ENCODE results near the gene THRAP3.

Gene THRAP3

DNA sequence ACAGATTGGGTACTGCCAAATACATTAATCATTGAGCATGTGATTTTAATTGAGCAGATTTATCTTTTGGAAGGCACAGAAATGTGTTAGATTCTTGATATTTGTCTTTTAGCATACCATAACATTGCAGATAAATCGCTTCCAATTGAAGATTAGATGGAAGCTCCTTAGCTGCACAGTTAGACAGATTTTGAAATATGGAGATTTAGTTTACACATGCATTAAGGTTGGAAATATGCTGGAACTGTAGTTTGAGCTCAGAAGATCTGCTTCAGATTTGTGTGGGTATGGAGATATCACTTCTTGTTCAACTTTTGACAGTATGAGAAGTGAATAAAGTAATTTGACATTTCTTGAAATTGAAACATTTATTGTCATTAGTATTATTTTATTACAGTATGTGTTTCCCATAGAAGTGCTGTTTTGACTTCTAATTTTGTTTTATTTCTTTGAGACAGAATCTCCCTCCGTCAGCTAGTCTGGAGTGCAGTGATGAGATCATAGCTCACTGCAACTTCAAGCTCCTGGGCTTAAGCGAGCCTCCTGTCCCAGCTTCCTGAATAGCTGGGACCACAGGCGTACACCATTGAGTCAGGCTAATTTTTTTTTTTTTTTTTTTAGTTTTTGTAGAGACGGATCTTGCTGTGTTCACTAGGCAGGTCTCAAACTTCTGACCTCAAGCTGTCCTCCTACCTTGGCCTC, 29.1 kb downstream of the THRAP3 start:
- DNase-seq, result no peak

DNA sequence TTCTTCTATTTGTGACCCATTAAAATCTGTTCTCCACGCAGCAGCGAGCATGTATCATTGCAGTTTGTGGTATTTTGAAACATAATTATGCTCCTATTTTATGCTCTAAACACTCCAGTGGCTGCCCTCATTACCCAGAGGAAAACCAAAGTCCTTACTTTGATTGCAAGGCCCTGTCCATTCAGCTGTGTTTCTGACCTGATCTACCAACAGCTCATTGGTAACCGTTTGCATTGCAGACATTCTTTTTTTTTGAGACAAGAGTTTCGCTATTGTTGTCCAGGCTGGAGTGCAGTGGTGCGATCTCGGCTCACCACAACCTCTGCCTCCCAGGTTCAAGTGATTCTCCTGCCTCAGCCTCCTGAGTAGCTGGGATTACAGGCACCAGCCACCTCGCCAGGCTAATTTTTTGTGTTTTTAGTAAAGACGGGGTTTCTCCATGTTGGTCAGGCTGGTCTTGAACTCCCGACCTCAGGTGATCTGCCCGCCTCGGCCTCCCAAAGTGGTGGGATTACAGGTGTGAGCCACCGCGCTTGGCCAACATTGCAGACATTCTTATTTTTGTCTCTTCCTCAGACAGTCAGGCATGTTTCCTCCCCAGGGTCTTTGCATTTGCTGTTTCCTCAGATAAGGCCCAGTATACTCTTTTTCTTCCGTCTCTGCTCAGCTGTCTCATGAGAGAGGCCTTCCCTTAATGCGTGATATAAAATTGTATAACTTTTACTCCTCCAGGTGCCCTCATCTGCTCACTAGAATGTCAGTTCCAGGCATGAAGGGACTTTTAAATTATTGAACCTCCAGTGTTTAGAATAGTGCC, 32.5 kb downstream of the THRAP3 start:
- DNase-seq, result no peak

DNA sequence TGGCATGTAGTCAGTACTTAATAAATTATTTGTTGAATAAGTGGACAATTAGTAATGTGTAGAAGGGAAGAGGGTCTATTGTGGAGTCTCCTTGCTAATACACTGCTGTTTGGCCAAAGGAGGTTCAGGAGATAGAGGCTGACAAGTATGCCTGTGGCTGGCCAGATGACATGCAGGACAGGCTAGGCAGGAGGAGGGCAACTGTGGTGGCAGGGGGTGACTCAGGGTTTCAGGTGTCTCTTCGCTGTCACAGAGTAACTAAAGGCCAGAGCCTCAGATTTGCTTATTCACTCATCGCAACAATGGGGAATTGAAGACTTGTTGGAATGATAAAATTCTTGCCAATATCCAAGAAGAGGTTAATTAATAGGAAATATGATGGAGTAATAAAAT, 33.1 kb downstream of the THRAP3 start:
- DNase-seq, result no peak

DNA sequence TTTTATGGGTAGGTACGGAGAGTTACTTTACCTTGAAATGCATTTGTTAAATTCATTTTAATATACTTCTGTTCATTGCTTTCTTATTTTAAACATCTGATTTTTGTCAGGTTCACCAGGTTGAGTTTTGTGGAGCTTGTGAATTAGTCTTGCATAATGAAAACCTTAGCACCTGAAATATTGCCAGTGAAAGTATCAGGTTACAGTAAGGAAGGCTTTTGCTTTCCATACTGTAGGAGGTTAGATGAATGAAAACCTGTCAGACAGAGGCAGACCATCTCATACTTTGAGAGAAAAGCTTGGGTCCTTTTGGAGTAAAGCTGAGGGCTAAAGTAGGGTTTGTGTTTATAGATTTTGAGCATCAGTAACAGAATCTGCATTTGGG, 34.7 kb downstream of the THRAP3 start:
- no peak for DNase-seq

DNA sequence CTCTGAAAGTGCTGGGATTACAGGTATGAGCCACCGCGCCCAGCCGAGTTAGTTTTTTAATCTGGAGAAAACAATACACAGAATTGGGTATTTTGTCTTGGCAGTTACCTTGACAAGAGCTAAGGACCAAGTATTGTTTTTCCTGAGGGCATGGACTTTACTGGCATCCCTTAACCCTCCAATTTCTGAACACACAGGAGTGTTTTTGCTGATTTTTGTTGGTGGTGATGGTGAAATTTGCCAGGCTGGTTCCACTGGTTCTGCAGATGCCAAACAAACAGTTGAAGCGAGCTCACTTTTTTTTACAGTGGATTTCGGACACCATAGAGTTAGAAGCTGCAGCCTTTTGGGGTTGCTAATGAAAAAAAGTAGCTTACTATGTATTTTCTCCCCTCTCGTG, 44.7 kb downstream of the THRAP3 start:
- no peak for DNase-seq

DNA sequence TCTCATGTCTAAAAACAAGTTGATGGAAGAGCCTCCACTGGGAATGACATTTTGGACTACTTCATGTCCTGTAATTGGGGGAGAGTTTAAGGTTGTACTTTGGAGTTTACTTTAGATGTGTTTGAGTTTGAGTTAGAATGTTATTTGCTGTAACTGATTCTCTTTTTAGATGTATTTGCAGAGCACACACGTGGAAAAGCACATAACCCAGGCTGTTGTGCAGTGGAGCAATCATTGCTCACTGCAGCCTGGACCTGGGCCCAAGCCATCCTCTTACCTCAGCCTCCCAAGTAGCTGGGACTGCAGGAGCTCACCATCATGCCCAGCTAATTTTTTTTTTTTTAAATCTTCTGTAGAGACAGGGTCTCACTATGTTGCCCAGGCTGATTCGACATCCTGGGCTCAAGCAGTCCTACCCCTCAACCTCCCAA, 45.2 kb downstream of the THRAP3 start:
- no peak for DNase-seq

DNA sequence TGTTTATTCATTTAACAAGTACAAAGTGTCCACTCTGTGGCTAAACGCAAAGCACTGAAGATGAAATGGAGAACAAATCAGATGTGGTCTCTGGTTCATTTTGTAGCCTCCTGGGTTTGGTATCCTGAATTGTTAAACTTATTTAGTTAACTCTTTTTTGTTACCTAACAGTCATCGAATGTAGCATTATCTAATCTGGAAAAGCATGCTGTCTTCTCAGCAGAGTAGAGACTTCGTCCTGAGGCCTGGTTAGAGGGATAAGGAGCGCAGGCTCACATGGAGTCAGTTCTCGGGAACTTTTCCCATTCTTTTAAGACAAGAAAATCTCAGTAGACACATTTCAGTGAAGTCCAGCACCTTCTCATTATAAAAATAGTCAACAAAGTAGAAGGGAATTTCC, 48.8 kb downstream of the THRAP3 start:
- no peak for DNase-seq

DNA sequence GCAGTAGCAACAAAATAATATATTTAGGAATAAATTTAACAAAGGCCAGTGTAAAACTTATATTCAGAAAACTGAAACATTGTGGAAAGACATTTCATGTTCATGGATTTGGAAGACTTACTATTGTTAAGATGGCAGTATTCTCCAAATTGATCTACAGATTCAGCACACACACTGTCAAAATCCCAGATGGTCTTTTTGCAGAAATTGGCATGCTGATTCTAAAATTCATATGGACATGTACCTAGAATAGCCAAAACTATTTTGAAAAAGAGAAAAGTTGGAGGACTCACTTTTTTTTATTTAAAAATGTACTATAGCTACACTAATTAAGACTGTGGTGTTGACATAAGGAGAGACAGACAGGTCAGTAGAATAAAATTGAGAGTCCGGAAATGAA, 50.0 kb downstream of the THRAP3 start:
- no peak for DNase-seq

DNA sequence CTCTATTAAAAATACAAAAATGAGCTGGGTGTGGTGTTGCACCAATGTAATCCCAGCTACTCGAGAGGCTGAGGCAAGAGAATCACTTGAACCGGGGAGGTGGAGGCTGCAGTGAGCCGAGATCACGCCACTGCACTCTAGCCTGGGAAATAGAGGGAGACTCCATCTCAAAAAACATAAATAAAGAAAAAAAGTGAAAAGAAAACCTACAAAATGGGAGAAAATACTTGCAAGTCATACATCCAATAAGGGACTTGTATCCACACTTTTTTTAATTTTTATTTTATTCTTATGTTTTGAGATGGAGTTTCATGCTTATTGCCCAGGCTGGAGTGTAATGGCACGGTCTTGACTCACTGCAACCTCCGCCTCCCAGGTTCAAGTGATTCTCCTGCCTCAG, 52.4 kb downstream of the THRAP3 start:
- DNase-seq, result no peak

DNA sequence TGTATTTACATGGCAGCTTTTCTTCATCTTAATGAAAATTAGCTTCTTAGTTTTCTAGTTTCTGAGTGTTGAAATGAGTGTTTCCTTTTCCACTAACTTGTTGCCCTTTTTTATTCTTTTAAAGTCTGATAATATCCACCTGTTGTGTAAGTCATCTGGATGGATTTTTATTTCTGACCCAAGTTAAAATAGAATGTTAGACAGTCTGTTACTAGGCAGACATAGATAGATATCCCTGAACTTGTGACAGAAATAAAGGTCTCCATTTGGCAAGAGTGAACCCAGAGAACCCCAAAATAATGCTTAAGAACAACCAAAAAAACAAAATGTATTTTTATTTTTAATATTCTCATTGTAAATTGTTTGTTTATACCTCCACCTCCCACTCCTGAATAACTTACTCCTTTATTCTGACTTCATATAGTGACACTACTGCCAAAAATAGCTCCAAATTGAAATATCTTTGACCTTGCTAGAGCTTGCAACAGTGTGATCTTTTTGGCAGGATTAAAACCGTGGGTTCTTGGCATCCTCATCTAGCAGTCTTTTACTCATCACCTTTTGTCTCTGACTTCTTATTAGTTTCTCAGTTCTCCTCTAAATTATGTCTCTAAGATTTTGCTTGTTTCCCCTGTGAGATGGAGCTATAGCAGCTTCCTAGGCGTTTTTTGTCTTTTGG, 55.0 kb downstream of the THRAP3 start:
- DNase-seq, result no peak

DNA sequence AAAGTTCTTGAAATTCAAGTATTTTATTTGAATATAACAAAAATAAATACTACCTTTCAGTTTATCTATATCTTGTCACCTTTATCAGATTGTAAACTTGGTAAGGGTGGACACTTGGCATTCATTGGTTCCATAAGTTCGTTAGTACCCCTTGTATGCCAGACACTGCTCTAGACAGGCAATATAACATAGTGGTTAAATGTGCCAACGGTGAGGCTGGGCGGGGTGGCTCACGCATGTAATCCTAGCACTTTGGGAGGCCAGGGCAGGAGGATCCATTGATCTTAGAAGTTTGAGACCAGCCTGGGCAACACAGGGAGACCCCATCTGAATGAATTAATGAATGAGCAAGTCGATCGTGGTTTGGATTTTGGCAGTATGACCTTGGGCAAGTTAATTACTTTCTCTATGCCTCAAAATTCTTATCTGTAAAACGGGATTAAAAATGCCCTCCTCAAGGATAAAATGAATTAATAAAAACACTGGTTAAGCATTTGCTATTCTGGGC, 55.6 kb downstream of the THRAP3 start:
- no peak for DNase-seq

DNA sequence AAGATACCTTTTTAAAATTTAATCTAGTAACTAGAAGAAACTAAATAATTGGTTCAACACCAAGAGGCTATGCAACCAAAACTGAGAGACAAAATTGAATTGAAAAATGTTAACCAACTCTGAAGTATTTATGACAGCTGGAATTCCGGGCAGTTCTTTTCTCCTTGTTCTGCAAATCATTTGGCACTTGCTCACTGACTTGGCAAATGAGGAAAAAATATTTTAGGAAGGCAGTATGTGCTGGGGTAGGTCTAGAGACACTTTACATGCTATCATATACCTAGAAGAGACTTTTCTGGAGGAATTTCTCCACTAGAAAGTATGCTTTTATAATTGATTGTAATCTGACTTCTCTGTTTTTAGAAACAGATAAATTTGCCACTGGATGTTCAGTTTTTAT, 59.8 kb downstream of the THRAP3 start:
- DNase-seq, result no peak

DNA sequence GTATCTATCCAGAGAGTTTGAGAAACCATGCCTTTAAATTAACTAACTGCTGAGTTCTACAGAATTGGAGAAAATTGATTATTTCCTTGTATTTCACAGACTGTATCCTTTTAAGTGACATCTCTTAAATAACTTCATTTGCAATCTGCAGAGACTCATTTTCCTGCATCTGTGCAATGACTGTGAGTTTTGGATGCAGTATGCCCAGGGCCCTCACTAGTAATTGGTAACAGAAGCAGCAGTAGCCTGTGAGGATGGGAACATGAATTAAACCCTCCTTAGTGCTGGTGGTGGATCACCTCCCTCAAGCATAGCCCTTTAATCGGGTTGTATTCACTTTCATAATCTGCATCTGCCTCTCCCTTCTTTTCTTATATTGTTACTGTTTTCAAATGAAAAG, 60.3 kb downstream of the THRAP3 start:
- DNase-seq, result no peak

DNA sequence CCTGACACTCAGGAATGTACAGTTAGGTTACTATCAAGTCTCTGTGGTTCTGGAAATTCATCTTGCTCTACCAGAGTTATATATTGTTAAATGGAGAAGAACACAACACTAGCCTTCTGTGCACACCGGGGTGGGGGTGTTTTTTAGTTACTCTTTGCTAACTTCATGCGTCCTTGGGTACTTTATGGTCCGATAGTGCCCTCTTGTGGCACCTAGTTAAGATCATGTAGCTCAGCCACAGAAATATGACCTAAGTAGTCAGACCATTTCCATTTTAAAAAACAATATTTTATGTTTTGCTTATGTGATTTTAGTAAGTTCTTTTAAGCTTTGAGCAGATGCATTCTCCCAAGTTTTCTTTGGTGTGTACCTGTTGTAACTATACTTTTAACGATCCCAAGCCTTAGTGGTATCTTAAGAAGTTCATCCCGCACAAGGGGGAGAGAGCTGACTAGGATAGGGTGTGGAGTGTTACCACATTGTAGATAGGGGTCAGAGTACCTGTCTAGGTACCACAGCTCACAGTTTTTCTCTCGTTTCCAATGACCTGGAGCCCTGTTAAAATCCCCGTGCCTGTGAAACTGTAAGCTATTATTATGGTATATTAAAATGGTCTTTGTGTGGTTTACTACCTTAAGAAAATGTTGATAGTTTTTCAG, 61.3 kb downstream of the THRAP3 start:
- peak; percentile 83 for DNase-seq

DNA sequence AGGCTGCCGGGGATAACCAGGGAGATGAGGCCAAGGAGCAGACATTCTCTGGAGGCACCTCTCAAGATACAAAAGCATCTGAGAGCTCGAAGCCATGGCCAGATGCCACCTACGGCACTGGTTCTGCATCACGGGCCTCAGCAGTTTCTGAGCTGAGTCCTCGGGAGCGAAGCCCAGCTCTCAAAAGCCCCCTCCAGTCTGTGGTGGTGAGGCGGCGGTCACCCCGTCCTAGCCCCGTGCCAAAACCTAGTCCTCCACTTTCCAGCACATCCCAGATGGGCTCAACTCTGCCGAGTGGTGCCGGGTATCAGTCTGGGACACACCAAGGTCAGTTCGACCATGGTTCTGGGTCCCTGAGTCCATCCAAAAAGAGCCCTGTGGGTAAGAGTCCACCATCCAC, 62.6 kb downstream of the THRAP3 start:
- no peak for DNase-seq

DNA sequence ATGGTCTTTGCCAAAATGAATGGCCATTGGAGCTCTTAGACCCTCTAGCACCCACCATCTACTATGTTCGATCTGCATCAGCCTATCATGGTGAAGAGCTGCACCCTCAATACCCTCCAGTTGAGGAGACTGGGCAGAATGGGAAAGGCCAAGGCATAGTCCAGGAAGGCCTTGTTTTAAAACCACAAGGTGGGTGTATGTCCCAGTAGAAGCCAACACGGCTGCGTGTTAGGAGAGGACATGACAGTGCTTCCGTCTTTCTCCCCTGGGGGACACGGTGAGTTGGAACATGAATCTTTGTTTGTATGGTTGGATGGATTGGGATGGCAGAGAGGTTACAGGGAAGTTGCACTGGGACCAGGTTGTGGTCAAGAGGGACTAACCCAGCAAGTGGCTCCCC, 63.4 kb downstream of the THRAP3 start:
- no peak for DNase-seq

DNA sequence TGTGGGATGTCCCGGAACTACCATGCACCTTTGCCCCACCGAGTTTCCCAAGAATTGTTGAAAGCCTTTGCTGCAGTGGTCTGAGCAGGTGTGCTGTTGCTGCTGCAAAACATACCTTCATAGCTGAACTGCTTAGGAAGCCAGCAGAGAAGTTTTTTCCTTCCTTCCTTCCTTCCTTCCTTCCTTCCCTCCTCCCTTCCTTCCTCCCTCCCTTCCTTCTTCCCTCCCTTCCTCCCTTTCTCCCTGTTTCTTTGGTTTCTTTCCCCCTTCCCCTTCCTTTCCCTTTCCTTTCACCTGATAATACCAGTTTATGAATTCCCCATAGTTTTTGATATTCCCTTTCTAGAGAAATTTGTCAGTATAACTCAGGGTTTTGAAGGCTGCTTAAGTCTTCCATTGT, 71.1 kb downstream of the THRAP3 start:
- no peak for DNase-seq

DNA sequence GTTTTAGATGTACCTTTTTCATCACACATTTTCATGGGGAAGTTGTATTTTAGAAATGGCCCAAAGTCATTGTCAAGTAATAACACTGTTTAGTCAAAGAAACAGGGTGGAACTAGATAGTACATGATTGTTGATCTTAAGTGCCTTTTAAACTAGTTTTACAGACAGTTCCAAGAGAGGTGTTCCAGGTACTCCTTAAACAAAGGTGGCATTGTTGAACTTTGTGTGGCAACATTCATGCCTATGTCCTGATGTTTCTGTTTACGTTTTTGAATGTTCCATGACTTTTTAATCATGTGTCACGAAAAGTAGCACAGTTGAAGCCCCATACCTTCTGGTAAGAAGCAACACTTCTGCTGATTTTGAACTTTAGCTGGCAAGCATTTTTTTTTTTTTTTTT, 72.8 kb downstream of the THRAP3 start:
- DNase-seq, result no peak

DNA sequence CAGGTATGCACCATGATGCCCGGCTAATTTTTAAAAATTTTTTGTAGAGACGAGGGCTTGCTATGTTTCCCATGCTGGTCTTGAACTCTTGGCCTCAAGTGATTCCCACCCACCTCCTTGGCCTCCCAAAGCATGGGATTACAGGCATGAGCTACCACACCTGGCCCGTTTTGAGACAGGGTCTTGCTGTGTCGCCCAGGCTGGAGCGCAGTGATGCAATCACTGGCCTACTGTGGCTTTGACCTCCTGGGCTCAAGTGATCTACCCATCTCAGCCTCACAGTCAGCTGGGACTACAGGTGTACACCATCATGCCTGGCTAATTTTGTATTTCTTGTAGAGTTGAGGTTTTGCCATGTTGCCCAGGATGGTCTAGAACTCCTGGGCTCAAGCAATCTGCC, 74.4 kb downstream of the THRAP3 start:
- DNase-seq, result no peak

DNA sequence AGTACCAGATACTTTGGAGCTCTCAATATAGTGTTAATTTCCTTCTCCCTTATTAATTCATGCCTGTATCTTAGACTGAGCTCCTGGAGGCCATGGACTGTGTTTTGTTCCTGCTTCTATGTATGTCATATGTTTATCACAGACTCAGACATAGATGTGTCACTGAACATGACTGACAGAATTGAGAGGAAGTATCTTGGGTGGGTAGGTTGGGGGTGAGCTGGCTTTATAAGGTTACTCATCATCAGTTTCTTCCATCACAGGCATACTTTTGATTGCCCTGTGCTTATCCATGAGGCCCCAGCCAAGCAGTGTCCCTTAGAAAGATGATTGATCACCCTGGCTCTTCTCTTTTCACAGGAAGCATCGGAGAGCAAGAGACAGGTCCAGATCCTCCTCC, 76.3 kb downstream of the THRAP3 start:
- no peak for DNase-seq

DNA sequence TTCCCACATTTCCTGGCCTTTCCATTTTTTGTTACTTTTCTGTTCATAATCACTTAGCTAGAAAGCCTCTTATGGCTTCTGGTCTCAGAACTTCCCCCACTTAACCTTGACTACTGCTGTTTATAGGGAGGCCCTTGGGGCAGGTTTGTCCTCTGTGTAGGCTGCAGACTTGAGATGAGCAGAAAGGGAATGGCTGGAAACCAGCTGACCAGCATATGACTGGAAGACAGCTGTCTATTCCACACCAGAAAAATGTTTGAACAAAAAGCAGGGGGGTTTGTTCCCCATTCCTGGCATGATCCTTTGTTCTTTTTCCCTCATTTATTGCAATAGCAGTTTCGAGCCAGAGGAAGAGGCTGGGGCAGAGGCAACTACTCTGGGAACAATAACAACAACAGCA, 77.0 kb downstream of the THRAP3 start:
- DNase-seq, result no peak

DNA sequence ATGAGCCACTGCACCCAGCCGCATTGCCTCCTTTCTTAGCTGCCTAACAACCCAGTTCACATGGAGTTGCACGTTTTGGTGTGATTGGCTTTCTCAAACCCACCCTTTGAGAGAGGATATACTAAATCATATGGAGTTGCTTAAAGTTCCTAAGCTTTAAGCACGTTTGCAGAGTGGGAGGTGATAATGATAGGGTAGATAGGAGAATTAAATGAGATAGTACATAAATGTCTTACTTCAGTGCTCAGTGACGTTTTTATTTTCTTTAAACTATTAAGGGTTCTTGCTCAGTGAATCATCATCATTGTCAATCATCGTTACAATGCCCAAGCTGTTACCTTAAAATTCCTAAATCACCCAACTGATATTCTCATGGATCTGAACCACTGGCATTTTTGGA, 79.0 kb downstream of the THRAP3 start:
- DNase-seq, result no peak

DNA sequence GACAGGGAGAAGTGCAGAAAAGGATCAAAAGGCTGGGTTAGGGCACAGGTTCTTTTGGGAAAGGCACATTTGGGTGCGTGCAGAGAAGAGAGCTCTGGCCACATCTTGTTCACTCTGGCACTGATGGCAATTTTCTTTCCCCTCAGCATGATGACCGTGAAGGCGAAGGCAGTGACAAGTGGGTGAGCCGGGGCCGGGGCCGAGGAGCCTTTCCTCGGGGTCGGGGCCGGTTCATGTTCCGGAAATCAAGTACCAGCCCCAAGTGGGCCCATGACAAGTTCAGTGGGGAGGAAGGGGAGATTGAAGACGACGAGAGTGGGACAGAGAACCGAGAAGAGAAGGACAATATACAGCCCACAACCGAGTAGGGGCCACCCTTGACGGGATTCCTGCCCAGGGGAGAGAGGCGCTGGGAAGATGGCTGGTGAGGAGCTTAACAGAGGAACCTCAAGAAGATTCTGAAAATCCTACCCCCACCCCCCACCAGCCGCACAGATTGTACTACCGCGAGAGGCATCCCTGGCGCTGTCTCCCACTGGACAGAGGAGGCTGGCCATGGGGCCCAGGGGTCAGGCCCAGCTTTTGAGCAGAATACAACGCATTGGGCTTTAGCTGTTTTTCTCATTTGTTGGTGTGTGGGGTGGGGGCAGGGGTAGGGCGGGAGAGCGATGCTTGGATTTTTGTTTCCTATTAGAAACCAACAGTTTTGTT, 79.6 kb downstream of the THRAP3 start:
- DNase-seq, result no peak

Data from CD4-positive, alpha-beta T cell treated with Interleukin-12 subunit alpha and Interleukin-12 subunit beta, for 1 hour (primary cell).